GM06990 (cell line): ENCODE data around the gene UNK.

Source experiments
- DNase-seq: peaks from one replicate; pipeline ENCODE4 v3.0.0-alpha.2; 2011; ENCODE audit not compliant: insufficient read length; ENCODE audit errors: extremely low read depth
- H3K27me3 ChIP-seq: replicated peaks from 2 replicates; pipeline ENCODE4 v1.6.0; 2011; ENCODE audit warnings: low read length; ENCODE audit not compliant: control insufficient read depth, insufficient read depth
- H3K36me3 ChIP-seq: 2 replicates; pipeline ENCODE4 v1.5.1; 2011; ENCODE audit warnings: low read length; ENCODE audit not compliant: control insufficient read depth, insufficient read depth
- H3K4me3 ChIP-seq: replicated peaks from 2 replicates; pipeline ENCODE4 v1.5.1; 2011; ENCODE audit warnings: low read depth, mild to moderate bottlenecking, control low read depth, low read length
- TF ChIP-seq, protein P1 (sequence below): IDR thresholded peaks from 2 replicates; pipeline ENCODE4 v1.5.1; 2011; ENCODE audit warnings: low read length, control low read depth, mild to moderate bottlenecking, inconsistent platforms; ENCODE audit not compliant: insufficient read depth, poor library complexity, severe bottlenecking

The UNK gene

DNA sequence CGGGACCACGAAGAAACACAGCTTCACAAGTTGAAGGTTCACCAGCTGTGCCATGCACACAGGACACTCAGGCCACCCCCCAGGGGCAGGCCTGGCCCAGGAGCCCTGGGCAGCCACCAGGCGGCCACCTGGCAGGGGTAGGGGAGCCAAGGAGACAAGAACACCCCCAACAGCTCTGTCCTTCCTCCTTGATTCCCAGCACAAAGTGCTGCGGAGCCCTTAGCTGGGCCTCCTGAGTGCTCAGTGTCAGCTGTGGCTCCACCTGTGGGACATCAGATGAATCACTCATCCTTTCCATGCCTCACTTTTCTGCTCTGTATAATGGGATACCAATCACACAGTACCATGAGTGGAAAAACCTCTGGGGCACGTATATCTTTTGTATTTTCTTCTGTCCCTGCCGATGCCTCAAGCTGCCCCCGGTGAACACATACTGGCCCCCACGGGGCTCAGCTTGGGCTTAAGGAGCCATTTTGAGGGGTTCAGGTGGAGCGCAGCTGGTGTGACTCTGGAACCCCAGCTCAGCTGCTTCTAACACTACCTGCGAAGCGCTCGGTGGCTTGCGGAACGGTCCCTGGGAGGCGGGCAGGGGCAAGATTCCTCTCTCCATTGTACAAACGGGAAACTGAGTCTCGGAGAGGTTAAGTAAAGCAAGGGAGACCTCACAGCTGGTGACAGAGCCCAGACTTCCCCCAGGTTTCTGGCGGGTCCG, 31.6 kb upstream of the UNK start:
- no peak for DNase-seq
- no peaks in the 10 kb centered on the region for H3K36me3 ChIP-seq

DNA sequence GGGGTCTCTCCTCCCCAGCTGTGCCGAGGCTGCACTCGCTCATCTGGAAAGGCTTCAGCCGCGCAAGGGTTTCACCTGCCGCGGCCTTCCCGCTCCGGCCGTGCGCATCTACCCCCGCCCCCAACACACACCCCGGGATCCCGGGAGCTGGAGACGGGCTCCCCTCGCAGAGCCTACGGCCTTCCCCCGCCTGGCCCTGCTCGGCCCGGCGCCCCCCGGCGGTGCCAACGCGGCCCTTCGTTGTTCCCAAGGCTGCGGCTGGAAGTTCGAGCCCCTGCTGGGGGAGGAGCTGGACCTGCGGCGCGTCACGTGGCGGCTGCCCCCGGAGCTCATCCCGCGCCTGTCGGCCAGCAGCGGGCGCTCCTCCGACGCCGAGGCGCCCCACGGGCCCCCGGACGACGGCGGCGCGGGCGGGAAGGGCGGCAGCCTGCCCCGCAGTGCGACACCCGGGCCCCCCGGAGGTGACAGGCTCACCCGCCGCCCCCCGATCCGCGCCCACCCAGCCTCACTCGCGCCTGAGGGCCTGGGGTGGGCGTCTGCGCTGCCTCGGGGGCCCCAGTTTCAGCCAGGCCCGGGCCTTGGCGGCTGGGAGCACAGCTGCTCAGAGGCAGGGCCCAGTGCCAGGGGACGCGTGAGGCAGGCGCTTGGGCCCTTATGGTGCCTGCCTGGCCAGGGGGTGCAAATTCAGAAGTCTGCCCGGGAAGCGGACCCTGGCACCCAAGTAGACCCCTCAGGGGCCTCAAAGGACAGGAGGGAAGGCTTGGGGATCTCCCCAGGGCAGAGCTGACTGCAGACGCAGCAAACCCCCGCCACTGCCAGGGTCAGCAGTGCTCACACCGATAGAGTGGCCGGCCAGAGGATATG, 30.9 kb upstream of the UNK start:
- Histone ChIP-seq H3K4me3 (peak overlapping the region; percentile 60), H3K27me3 (no peaks in the 10 kb centered on the region; the same call in 1 of the 2 replicates), H3K36me3 (no peaks in the 10 kb centered on the region)
- TF ChIP-seq, protein P1, sequence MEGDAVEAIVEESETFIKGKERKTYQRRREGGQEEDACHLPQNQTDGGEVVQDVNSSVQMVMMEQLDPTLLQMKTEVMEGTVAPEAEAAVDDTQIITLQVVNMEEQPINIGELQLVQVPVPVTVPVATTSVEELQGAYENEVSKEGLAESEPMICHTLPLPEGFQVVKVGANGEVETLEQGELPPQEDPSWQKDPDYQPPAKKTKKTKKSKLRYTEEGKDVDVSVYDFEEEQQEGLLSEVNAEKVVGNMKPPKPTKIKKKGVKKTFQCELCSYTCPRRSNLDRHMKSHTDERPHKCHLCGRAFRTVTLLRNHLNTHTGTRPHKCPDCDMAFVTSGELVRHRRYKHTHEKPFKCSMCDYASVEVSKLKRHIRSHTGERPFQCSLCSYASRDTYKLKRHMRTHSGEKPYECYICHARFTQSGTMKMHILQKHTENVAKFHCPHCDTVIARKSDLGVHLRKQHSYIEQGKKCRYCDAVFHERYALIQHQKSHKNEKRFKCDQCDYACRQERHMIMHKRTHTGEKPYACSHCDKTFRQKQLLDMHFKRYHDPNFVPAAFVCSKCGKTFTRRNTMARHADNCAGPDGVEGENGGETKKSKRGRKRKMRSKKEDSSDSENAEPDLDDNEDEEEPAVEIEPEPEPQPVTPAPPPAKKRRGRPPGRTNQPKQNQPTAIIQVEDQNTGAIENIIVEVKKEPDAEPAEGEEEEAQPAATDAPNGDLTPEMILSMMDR = peak; percentile 39
- peak; percentile 83 for DNase-seq

More for the DNA sequence above, 31.6 kb upstream of the UNK start:
- Histone ChIP-seq H3K27me3 (no peaks in the 10 kb centered on the region; the same call in 1 of the 2 replicates), H3K4me3 (peak overlapping the region; percentile 60)
- TF ChIP-seq, protein P1 = peak; percentile 50

DNA sequence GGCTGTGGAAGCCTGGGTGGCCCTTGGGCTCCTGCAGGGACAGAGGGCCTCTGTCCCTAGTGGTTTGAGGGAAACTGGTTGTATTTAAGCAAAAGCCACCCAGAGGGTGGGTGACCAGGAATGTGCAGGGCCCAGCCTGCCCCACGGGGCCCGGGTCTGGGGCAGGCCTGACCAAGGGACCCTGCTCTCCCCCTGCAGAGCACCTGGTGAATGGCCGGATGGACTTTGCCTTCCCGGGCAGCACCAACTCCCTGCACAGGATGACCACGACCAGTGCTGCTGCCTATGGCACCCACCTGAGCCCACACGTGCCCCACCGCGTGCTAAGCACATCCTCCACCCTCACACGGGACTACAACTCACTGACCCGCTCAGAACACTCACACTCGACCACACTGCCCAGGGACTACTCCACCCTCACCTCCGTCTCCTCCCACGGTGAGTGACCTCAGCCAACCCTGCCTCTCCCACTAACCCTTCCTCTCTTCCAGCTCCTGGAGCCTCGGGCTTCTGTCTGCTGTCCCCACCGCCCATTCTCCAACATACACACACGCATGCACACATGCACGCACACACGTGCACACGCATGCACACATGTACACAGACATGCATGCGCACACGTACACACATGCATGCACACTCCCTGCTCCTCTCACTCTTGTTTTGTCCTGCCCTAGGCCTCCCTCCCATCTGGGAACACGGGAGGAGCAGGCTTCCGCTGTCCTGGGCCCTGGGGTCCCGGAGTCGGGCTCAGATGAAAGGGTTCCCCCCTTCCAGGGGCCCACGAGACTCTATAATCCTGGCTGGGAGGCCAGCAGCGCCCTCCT, 30.0 kb upstream of the UNK start:
- TF ChIP-seq, protein P1 = no peak
- no peaks in the 10 kb centered on the region; the same call in 1 of the 2 replicates for H3K27me3 ChIP-seq
- H3K36me3 ChIP-seq = no peaks in the 10 kb centered on the region
- no peak overlapping the region for H3K4me3 ChIP-seq
- DNase-seq = no peak

DNA sequence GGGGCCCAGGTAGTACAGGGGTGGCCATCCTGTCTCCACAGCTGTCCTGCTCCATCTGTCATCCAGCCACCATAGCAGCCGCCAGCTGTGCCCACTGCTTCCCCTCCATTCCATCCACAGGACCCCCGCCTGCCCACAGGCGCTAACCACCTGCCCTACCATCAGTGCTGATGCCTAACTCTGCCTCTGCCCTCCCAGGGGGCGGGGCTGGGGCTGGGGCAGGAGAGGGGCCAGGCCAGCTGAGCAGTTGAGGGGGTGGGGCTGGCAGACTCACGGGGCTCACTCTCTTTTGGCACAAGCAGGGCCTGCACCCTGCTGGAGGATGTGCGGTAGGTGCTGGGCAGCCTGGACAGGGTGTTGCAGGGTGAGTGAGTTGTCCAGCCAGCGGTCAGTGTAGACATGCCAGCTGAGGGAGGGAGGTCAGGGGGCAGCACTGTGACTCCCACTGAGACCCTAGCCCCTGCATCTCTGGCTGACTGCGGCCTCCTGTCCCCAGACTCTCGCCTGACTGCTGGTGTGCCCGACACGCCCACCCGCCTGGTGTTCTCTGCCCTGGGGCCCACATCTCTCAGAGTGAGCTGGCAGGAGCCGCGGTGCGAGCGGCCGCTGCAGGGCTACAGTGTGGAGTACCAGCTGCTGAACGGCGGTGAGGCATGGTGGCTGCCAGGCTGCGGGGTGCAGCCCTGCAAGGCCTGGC, 29.3 kb upstream of the UNK start:
- DNase-seq = no peak
- TF ChIP-seq, protein P1 = no peak
- Histone ChIP-seq H3K36me3 (no peaks in the 10 kb centered on the region), H3K27me3 (no peaks in the 10 kb centered on the region; the same call in 1 of the 2 replicates), H3K4me3 (no peak overlapping the region)

DNA sequence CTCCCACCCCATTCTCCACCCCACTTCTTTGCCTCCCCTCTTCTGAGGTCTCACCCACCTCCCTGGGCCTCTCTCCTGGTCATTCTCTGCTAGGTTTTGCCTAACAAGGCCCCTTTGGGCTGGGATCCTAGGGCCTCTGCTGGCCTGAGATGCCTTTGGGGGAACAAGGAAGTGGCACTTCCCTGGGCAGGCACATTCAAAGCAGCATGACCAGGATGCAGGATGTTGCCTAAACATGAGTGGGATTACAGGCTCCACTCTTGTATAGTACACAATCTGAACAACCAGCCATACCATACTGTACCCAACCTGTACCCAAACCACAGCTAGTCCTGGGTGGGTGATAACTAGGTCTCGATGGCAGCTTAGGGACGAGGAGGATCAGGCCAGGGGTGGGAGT, 28.6 kb upstream of the UNK start:
- no peak for DNase-seq
- TF ChIP-seq, protein P1 = no peak
- no peaks in the 10 kb centered on the region; the same call in 1 of the 2 replicates for H3K27me3 ChIP-seq
- H3K36me3 ChIP-seq = no peaks in the 10 kb centered on the region
- no peak overlapping the region for H3K4me3 ChIP-seq
